Measurements from ENCODE around the gene ZNF516. TPM values are rescaled to one million over a fixed set of nuclear protein-coding genes. Genes with fewer than 3 reads are reported as not detected.

The ZNF516 gene
- total RNA-seq, 1 experiment from 2014 or later: 22.6 TPM

GRCh38 chr18:76461692-76462325, 33.2 kb downstream of the ZNF516 start:
- Histone ChIP-seq H3K79me1 (ENCODE audit: insufficient read depth, low read depth, low read length, poor library complexity, severe bottlenecking) (peaks cover 5% of the 10 kb centered on the region), H2BK120ac (ENCODE audit: low read depth, low read length, poor library complexity, severe bottlenecking) (no peak overlapping the region), H4K5ac (ENCODE audit: insufficient read length, low read depth, low read length) (no peak overlapping the region), H2BK20ac (ENCODE audit: low read depth, low read length, poor library complexity, severe bottlenecking) (no peak overlapping the region), H3K23me2 (ENCODE audit: insufficient read length, low read depth, low read length, poor library complexity, severe bottlenecking) (no peaks in the 10 kb centered on the region), H3K9ac (ENCODE audit: extremely low read depth, insufficient read length, low read length) (no peak overlapping the region), H2AFZ (ENCODE audit: low read length) (no peak overlapping the region), H2BK5ac (ENCODE audit: insufficient read length, low read length) (no peak overlapping the region), H3K27me3 (ENCODE audit: insufficient read depth, low read length) (no peaks in the 10 kb centered on the region), H3K9me3 (ENCODE audit: control insufficient read depth, low read depth, low read length) (no peaks in the 10 kb centered on the region), H3T11ph (ENCODE audit: low read length) (no peak overlapping the region), H3K4me2 (ENCODE audit: insufficient read depth, insufficient read length, low read length) (no peak overlapping the region), H3K4ac (ENCODE audit: low read depth, low read length) (no peak overlapping the region), H3K14ac (ENCODE audit: insufficient read depth, low read length) (no peak overlapping the region; the same call in 1 of the 2 replicates), H3K79me2 (ENCODE audit: insufficient read depth, low read length) (no peaks in the 10 kb centered on the region), H4K91ac (ENCODE audit: insufficient read length, low read depth, low read length) (no peak overlapping the region), H4K8ac (replicated peaks; ENCODE audit: insufficient read length, low read depth, low read length) (no peak overlapping the region), H3K4me1 (ENCODE audit: insufficient read depth, low read length) (no peaks in the 10 kb centered on the region), H3K27ac (ENCODE audit: insufficient read length, low read depth, low read length) (no peak overlapping the region), H4K20me1 (ENCODE audit: control insufficient read depth, insufficient read depth, insufficient read length) (no peaks in the 10 kb centered on the region), H3K56ac (ENCODE audit: insufficient read length, low read depth, low read length) (no peak overlapping the region), H2AK5ac (ENCODE audit: insufficient read length, low read length) (no peak overlapping the region), H3K18ac (ENCODE audit: insufficient read length, low read depth, low read length) (no peak overlapping the region), H2BK12ac (ENCODE audit: insufficient read length, low read depth, low read length) (no peak overlapping the region), H2BK15ac (ENCODE audit: low read depth, low read length) (no peak overlapping the region), H3K23ac (ENCODE audit: insufficient read length, low read depth, low read length) (no peak overlapping the region)
- Mint-ChIP-seq H3K4me1 (peaks cover 0 to 8% of the 10 kb centered on the region in 2 experiments; a peak in 3 of 4 replicates), H3K27me3 (ENCODE audit: low read depth) (no peaks in the 10 kb centered on the region), H3K36me3 (ENCODE audit: insufficient read depth in 1 of 3, low read depth in 3 of 3) (peaks cover 2 to 19% (median 3%) of the 10 kb centered on the region in 3 experiments; a peak in 4 of 7 replicates), H3K4me3 (no peak overlapping the region), H3K9me3 (no peaks in the 10 kb centered on the region), H3K27ac (peak overlapping the region in 1 of 3 experiments; percentile 35; a peak in 2 of 7 replicates)
- no CpG with 5 or more reads among the region's 27 CpGs for WGBS (ENCODE audit: extremely low coverage, insufficient read length, low lambda C conversion rate)
- no peak for TF ChIP-seq CTCF (conservative IDR thresholded peaks at IDR 0.05)
- DNase-seq: no peak

All from H9 (cell line).